Stimulated activated CD8-positive, alpha-beta memory T cell treated with anti-CD3 and anti-CD28 coated beads, Interleukin-2, amount 100 ng/mL, for 1 hour (primary cell): ENCODE data around the gene FXR2.
A peak's percentile ranks its signal among the peaks of the same experiment; 100 is the strongest.
"Not testable (repeated sequence)": the region's sequence is repeated elsewhere in the genome, so short reads cannot be mapped to it uniquely, and the experiment has no call there.

Source experiments
- DNase-seq, 2 donors: peaks; one replicate each; pipeline ENCODE4 v3.0.0-alpha.2; 2020; ENCODE audit warnings: low read depth in 2 of 2

The FXR2 gene

DNA sequence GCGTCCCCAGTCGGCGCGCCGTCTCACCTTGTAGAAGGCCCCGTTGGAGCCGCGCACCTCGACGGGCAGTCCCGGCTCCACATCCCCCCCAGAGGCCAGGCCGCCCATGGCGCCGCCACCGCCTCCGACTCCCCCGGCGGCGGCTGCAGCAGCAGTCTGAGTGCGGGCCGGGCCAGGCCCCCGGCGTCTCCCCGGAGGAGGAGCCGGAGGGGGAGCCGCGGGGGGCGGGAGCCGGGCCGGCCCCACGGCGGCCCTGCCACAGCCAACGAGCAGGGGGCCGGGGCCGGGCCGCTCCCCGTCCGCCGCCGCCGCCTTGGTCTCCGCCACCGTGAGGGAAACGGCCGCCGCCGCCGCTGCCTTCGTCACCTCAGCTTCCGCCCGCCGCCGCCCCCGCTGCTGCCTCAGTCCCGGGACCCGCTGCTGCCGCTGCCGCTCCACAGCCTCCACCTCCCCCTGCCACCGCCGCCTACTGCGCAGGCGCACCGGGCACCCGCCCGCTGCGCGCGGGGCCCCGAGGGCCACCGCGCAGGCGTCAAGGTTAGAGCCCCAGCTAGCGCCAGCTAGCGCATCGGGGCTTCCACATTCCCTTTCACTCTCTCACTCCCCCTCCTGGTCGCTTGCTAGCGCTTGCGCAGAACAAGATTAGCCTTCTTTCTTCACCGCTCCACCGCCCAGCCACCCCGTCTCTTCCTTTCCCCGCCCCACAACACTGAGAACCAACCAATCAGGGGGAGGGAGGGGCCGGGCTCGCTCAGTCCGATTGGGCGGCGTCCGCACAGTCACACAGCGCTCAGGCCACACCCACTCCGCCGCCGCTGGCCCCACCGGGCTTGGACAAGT lies at the start of gene FXR2:
Gene FXR2, minus strand, starts transcription at position 473 of the 840 bp plus-strand sequence. Its CDS starts 365 bp downstream, at position 108.
- peak; percentile 93 to 96 for DNase-seq

DNA sequence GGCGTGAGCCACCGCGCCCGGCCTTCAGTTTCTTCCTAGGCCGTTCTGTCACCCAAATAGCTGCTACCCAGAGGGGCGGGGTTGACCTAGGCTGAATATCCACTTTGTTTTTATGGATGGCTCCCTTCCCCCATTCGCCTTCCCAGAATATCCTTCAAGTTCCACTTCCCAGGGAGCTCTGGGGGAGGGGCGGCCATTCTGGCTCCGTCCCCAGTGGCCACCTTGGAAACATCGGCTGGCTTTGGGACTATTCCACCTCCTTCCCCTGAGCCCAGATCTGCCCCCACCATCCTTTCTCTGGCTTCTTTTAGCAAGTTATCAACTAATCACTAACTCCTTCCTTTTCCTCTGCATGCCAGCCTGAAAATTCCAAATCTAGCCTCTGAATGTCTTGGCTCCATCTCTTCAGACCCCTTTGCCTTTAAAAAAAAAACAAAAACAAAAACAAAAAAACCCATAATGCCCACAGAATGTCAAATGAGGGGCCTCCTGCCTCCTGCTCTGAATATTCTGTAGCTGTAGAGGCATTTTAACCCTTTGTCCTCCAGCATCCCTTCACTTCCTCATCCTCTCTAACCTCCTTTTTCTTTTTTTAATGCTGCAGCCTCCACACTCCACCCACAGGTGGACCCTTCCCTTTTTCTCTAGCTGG lies 42.4 kb upstream of the FXR2 start:
- no peak for DNase-seq

DNA sequence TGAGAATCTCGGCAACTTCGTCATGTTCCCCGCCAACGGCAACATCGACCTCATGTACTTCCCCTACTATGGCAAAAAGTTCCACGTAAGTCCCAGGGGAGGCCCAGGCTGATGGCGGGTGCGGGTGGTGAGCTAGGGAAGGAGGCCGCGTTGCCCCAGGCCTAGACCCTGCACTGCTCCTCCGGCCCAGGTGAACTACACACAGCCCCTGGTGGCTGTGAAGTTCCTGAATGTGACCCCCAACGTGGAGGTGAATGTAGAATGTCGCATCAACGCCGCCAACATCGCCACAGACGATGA lies 40.8 kb upstream of the FXR2 start:
- DNase-seq, result no peak

DNA sequence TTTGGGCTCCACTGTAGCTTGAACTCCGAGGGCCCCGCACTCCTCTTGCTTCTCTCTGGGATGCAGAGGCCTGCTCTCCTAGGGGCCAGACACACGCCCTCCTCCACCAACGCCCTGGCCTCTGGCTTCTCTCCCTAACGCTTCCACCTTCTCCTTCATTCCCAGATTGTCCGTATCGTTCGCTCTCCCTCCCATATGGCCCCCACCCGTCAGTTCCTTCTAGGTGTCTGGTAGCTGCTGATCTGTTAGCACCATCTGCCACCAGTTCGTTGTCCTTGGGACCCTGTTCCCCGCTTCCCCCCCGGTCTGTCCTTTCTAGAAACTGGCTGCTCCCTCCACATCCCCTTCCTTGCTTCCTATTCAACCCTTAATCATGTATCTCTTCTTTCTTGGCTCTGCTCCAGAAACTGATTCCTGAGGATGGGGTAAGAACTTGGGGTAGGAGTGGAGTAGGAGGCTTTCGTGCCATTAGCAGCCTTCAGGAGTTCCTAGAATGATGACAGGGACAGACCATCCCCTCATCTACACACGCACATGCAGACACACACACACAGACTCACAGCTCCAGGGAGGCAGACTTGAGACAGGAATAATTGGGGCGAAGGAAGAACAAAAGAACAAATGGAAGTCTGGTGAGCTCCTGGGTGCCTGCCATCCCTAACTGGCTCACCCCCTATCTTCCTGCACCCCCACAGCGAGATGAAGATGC lies 40.3 kb upstream of the FXR2 start:
- no peak for DNase-seq

DNA sequence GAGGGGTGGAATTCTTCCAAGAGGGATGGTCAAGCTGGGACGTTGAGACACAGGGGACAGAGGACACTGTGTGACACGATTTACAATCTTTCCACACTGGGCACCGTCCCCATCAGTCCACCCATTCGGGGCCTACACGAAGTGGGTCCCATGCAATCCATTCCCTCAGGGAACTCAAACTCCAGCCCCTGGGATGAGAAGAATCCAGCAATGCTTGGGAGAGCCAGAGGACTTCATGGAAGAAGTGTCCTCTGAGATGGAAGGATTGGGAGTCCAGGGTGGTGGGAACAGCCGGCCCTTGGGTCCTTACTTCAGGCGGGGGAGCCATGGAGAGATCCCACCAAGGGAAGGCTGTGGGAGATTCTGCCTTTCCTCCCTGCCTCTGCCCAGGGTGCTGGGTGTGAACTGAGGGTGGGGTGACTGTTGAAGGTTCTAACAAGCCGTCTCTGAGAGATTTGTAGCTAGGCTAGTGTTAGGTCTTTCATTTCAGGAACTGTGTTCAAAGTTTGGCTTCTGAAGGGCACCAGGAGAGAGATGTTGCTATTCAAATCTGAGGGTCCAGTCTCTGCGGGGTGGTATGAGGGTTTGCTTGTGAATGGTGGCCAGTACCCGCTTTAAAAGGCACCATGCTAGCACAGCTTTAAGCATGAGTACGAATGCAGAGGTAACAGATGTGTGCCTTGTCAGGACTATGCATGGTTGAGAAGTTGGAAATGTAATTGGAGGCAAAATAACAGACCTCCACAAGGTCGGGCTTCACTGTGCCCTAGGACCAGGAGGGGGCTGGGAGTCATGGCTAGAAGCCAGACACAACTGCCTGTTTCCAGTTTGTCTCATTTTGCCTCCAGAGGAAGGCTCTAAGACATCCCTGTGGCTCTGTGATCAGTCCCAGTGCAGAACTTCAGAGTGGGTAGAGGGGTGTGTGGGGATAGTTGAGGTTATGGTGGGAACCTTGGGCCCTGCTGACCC lies 38.0 kb upstream of the FXR2 start:
- no peak for DNase-seq

DNA sequence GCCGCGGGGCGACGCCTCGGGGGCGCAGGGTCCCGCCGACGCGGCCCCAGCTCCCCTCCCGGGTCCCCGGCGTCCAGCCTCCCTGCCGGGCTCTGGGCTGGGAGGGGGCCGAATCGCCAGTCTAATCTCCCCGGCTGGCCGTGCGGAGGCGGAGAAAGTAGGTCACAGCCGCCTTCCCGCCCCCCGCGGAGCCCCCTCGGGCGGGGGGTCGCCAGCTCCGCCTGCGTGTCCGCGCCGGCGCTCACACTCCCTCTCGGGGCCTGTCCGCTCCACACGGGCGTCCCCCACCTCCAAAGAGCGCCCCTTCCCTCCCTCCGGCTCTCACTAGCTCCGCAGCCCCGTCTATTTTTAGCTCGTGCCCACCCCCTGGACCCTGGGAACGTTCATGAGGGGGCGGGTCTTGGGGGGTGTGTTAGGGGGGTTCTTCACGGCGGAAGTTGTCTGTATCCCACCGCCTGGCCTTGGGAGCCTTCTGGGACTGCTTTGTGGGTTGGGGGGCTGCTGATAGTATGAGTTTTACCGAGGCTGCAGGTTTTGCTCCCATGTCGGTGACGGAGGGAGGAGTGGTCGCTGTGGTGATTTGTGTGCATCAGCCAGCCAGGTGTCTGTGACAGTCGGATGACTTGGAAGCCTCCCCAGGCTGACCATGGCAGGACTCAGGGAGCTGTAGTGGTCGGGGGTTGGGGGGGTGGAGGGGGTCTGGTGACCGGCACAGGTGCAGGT lies 37.1 kb upstream of the FXR2 start:
- DNase-seq, result no peak

DNA sequence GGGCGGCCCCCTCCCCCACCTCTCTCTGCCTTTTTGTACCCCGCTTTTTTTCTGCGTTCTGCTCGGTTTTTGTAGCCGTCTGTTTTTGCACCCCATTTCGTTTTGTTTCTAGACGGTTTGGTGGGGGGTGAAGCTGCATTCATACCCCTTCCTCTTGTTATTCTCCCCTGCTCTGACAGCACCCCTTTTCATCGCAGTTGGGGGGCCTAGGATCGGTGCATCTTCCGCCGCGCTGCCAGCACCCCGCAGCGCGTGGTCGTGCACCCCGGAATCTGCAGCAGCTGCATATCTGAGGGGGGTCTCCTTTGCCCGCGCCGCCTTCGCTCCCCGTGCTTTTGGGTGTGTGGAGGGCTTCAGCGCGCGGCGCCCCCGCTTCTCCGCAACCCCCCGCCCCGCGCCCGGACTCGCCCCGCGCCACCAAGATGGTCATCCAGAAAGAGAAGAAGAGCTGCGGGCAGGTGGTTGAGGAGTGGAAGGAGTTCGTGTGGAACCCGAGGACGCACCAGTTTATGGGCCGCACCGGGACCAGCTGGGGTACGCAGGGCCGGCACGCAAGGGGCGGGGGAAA lies 36.5 kb upstream of the FXR2 start:
- DNase-seq, result no peak

DNA sequence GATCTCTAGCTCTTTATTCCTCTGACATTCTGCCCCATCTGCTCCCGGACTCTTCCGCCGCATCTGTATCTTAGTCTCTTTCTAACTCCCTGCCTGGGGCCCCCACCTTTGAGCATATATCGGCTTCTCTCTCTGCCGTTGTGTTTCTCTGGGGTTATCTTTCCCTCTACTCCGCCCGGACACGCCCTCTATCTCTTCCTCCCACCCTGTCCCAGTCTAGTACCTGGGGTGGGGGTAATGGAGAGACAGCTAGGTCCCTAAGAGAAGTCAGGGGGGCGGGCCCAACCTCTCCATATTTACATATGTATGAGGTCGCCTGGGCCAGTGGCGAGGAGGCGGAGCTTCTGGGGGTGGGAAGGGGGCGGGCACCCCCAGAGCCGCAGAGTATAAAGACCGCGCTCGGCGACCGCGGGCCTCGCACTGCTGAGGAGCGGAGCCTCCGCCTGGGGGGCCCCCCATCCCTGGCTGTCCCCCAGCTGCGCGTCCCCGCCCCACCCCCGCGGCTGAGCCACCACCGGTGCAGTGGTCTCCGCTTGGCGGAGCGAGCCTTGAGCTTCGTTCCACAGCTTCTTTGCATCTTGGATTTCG lies 35.9 kb upstream of the FXR2 start, which contains the start of gene ATP1B2:
Gene ATP1B2, plus strand, starts transcription at position 418 of the 588 bp plus-strand sequence. CDS start 593 bp downstream, outside the sequence.
- peak; percentile 57 to 69 for DNase-seq

DNA sequence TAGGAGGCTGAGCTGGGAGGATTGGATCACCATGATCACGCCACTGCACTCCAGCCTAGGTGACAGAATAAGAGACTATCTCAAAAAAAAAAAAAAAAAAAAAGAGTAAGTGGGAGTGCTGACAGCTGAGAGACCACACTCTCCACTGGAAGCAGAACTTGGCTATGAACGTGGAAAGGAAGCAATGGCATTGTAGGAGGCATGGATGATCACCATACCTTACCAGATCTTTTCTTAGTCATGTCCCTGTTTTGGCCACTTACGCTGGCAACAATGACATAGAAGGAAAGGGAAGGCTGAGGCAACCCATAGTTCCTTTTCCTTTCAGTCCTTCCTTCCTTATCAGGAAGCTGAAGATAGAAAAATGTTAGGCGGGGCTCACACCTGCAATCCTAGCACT lies 32.3 kb upstream of the FXR2 start:
- no peak for DNase-seq

DNA sequence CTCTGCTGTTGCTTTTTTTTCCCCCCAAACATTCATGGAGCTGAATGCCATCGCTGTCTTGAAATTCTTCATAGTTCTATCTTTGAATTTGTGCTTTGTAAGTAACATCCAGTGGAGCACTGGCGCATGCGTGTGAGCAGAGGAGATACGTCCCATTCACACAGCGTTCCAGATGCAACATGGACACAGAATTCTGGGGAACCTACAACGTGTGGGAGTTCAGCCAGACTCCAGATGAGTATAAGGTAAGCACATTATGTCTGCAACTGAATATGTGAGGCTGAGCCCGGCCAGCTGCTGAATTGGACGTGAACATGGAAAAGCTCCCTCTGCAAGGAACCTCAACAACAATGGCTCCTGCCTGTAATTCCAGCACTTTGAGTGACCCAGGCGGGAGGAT lies 31.8 kb upstream of the FXR2 start:
- no peak for DNase-seq

DNA sequence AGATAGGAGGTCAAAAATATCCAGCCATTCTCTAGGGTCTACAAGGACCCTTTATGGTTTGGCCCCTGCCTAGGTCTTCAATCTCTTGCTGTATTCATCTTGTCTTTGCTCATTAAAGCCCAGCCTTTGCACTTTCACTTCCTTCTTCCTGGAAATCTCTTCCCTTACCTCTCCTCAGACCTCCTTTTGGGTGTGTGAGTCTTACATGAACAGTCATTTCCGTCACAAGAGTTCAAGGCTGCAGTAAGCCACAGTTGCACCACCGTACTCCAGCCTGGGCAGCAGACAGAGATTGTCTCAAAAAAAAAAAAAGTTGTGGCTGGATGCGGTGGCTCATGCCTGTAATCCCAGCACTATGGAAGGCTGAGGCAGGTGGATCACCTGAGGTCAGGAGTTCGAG lies 30.1 kb upstream of the FXR2 start:
- DNase-seq, result no peak

DNA sequence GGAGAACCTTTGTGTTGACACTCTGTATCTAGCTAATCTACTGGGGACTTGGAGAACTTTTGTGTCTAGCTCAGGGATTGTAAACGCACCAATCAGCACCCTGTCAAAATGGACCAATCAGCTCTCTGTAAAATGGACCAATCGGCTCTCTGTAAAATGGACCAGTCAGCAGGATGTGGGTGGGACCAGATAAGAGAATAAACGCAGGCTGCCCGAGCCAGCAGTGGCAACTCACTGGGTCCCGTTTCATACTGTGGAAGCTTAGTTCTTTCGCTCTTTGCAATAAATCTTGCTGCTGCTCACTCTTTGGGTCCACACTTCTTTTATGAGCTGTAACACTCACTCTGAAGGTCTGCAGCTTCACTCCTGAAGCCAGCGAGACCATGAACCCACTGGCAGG lies 26.9 kb upstream of the FXR2 start:
- DNase-seq, result not testable (repeated sequence)

DNA sequence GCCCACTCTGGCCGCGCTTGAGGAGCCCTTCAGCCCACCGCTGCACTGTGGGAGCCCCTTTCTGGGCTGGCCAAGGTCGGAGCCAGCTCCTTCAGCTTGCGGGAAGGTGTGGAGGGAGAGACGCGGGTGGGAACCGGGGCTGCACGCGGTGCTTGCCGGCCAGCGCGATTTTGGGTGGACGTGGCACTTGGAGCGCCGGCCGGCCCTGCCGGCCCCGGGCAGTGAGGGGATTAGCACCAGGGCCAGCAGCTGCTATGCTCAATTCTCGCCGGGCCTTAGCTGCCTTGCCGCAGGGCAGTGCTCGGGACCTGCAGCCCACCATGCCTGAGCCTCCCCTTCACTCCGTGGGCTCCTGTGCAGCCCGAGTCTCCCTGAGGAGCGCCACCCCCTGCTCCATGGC lies 26.1 kb upstream of the FXR2 start:
- DNase-seq, result no peak

DNA sequence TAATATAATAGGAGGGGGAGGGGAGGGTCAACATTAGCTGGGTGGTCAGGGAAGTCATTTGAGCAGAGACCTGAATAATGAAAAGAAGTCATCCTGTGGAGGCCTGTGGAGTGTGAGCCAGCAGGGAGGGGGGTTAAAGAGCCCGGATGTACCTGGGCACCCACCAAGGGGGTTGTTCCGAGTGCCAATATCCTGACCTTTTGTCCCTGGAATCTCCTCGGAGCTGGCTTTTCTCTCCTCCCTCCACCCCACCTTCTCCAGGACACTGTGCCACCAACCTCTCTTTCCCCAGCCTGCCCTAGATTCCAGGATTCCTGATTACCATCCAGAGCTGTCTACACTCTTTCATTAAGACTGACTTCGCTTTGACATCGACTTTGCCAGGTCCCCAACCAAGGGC lies 21.5 kb upstream of the FXR2 start:
- no peak for DNase-seq

DNA sequence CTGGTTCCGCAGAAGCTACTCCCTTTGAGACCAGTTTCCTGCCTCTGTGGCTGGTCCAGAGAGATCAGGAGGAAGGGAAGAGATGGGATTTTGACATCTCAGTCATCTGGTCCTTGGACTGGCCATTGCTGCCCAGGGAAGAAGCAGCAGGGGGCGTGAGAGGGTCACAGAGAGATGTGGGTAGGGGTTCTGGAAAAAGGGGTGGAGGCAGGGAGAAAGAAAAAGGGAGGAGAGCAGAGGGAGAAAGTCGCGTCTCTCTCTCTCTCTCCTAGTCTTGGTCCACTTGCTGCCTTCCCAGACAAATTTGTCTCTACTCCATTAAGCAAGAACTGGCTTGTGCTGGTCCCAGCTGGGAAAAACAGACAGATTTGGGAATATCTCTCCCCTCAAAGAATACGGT lies 19.7 kb upstream of the FXR2 start:
- DNase-seq, result no peak

DNA sequence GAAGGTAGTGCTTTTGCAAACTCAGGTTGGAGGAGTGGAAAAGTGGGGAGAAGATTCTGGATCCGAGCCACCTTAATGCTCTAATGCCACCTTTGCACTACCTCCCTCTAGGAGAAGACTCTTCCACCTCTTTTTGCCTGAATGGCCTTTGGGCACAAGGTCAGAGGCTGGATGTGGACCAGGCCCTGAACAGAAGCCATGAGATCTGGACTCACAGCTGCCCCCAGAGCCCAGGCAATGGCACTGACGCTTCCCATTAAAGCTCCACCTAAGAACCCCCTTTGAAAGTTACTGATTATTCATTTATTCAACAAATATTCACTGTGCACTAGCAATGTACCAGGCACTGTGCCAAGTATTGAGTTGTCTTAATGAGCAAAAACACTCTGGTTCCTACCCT lies 18.4 kb upstream of the FXR2 start:
- no peak for DNase-seq

DNA sequence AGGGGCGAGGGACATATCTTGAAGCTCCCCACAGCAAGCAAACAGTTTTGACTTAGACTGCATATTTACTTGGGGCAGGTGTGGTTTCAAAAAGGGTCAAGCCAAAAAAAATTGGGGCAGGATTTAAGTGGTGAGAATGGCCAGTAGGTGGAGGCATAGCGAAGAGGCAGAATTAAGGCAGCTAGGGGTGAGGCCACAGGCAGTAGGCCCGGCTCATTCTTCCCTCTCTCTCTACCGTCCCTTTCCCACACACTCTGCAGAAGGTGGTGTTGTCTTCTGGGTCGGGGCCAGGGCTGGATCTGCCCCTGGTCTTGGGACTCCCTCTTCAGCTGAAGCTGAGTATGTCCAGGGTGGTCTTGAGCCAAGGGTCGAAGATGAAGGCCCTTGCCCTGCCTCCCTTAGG lies 17.8 kb upstream of the FXR2 start:
- no peak for DNase-seq

DNA sequence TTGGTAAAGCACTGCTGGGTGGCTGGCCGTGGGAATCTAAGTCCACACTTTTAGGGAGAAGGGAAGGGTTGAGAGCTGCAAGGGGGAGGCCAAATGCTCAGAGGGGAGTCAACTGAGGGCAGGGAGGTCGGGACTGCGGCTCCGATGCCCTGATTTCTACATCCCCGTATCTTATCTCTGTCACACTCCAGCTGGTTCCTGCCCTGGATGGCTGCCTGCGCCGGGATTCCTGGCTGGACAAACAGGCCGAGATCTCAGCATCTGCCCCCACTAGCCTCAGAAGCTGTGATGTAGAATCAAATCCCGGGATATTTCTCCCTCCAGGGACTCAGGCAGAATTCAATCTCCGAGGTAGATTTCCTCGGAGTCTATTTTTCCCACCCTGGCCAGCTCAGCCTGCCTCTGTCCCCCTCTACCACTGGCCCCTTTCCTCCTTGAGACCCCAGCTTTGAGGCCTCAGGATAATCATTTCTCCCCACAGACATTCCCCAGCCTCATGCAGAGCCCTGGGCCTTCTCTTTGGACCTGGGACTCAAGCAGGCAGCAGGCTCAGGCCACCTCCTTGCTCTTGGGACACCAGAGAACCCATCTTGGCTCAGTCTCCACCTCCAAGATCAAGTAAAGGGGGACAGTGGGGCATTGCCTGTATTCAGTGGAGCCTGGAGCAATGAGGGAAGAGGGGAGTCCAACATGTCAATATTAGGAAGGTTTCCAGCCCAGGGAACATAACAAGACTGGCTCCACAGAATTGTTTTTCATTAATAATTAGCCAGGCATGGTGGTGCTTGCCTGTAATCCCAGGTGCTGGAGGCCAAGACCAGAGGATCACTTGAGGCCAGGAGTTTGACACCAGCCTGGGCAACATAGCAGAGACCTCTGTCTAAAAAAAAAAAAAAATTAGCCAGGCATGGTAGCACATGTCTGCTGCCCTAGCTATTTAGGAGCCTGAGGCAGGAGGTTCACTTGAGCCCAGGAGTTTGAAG lies 17.0 kb upstream of the FXR2 start:
- DNase-seq, result no peak
